HG02759 (cell line): ENCODE results near the gene GLIS2.

ENCODE experiments used
- ATAC-seq: cut with Tn5 transposase; IDR thresholded peaks from one replicate; pipeline ENCODE4 v1.9.1; 2021; ENCODE audit warnings: mild to moderate bottlenecking, moderate library complexity; ENCODE audit not compliant: unreplicated experiment

Gene GLIS2

DNA sequence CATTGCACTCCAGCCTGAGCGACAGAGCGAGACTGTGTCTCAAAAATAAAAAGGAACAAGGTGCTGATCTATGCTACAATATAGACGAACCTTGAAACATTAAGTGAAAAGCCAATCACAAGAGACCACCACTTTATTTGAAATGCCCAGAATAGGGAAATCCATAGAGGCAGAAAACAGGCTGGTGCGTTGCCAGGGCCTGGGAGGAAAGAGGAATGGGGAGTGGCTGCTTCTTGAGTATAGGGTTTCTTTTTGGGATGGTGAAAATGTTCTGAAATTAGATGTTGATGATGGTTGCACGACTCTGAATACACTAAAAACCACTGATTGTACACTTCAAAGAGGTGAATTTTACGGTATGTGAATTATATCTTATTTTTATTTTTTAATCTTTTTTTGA, 20.3 kb upstream of the GLIS2 start:
- ATAC-seq: no peak

DNA sequence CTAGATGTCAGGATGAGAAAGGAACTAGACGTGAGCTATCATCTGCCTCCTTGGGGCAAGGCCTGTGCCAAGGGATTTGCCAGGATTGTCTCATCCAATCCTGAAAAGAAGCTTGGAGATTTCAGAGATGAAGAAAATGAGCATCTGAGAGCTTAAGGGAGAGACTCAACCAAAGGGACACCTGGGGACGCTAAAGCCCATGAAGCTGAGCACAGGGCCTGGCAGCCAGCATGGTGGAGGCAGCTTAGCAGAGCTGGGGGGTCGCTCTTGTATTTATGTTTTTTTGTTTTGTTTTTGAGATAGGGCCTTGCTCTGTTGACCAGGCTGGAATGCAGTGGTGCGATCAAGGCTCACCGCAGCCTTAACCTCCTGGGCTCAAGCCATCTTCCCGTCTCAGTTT, 18.4 kb upstream of the GLIS2 start:
- ATAC-seq: no peak

DNA sequence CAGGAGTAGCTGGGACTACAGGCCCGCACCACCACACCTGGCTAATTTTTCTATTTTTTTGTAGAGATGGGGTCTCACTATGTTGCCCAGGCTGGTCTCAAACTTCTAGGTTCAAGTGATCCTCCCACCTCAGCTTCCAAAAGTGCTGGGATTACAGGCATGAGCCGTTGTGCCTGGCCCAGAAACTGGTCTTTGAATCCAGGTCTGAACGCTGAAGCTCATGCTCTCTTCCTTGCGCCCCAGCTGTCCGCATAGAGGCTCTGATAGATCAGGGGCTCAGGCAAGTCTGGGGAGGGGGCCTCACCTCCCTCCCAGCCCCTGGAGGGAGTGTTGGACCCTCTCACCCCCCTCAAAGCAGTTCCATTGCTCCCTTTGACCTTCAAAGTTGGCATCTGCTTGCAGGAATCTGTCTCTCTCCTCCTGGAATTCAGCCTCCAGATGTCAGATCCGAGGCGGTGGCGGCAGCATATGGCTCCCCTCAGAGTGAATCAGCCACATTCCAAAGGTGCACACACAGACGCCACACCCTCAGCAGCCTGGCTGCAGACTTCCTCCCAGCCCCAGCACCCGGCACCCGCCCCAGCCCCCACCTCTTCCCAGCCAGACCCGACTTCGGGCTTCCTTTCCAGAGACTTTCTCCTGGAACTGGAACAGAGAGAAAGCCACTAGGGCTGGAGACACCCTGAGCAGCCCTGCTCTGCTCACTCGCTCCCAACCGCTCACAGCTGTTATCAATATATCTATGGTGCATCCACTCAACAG, 16.9 kb upstream of the GLIS2 start:
- no peak for ATAC-seq

DNA sequence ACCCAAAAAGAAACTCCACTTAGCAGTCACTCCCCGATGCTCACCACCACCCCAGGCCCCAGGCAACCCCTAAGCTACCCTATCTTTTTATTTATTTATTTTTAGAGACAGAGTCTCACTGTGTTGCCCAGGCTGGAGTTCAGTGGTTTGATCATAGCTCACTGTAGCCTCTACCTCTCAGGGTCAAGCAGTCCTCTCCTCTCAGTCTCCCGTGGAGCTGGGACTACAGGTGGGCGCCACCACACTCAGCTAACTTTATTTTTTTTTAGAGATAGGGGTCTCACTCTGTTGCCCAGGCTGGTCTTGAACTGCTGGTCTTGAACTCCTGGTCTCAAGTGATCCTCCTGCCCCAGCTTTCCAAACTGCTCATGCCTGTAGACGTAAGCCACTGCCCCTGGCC, 14.7 kb upstream of the GLIS2 start:
- no peak for ATAC-seq

DNA sequence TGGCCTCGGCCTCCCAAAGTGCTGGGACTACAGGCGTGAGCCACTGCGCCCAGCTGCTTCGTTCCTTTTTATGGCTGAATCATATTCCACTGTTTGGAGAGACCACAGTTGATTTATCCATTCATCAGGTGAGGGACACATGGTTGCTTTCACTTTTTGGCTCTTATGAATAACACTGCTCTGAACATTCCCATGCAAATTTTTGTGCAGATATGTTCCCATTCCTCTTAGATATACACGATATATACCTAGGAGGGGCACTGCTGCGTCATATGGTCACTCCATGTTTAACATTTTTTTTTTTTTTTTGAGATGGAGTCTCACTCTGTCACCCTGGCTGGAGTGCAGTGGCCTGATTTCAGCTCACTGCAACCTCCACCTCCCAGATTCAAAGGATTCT, 13.9 kb upstream of the GLIS2 start:
- no peak for ATAC-seq

DNA sequence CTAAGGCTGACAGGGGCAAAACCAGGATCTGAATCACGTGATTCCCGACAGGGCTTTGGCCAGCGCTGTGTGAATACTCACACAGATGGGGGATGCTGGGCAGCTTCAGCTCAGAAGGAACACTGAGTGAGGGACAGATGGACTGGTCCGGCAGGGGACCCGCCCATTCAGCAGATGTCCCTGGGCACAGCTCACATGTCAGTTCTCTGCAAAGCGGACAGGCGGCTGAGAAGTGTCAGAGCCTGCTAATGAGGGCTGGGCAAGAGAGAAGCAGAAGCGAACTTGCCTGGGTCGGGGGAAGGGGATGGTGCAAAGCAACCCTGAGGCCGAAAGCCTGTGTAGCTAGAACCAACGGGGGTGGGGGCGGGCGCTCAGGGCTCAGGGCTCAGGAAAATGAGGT, 11.9 kb upstream of the GLIS2 start:
- ATAC-seq: no peak

DNA sequence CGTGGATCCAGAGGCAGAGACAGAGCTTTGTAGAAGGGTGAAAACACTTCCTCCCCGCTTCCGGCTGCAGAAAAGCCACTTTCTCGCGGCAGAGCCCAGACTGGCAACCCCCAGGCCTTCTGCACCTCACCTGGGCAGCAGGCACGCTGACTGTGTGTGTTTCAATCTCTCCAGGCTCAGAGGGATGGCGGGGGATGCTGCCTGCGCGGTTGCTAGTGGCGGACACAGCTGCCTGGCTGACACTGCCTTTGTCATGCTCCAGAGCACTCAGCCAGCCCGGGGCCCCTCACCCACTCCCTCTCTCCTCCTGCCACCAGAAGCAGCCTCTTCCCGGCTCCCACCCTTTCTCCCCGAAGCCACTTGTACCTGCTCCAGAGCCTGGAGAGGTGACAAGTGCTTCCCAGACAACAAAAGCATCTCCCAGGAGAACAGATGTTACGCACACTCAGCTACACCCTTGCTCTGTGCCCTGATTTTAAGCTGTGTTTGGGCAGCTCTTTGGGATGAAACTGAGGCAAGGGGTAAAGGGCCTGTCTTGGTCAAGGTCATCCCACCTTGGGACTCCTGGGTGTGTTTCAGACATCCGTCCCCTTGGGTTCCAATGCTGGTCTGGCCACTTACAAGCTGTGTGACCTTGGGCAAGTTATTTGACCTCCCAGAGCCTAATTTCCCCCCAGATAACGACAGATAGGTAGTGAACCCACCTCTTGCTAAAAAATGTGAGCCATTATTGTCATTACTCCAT, 9.2 kb upstream of the GLIS2 start:
- no peak for ATAC-seq

DNA sequence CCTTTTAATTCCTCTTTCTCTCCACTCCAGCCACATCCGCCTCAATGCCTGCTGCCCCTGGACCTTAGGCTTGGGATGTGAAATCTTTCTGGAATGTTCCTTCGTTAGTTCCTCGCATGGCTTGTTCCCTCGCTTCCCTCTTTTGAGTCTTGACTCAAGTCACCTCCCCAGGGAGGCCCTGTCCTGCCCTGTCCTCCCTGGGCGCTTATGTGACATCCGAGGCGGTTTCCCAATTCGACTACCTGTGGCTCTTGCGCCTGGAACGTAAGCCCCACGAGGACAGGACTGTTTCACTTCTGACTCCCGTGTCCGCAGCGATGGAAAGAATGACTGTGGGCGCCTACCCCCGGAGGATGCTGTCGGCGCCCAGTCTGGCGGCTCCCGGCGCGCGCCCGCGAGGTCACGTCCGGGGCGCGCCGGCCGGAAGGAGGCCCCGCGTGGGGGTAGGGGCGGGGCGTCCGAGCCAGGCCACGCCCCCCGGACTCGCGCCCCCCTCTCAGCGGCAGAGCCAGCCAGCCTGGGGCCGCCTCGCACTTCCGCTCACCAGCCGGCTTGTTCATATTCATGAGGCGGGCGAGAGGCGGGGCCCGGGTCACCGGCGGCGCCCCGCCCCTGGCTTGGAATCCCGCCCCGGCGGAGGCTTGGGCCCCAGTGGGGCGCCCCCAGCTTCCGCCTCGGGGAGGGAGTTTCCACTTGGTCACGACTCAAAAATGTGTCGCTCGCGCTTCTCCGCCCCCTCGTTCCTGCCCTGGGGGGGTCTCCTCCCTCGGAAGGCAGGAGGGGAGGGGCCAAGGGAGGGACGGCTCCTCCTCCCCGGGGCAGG, 8.4 kb upstream of the GLIS2 start:
- ATAC-seq: peak; percentile 94

DNA sequence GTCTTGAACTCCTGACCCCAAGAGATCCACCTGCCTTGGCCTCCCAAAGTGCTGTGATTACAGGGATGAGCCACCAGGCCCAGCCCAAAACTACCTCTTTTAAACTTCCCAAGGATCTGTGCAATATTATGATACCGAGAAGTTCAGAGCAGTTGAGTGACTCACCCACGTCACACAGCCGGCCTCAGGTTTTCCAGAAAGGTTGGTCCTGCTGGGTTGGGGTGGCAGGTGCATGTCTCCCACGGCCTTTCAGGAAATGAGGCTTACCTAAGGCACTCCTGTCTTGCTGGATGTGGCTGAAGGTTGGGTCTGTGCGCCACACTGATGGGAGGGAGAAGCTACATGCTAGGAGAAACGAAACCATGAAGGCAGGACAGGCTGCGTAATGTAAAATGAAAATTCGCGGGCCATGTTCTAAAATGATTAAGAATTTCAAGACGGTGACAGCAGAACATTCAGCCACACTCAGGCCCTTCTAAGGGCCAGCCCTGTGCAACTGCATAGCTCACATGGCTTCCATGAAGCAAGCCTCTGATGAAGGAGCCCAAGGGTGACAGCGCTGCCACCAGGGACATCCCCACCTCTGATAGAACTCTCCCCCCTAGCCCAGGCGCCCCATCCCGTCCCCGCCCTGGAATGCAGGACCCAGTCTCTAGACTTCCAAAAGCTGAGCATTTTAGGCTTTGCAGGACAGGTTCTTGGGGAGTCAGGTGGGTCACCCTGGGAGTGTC, 6.6 kb upstream of the GLIS2 start:
- ATAC-seq: no peak

DNA sequence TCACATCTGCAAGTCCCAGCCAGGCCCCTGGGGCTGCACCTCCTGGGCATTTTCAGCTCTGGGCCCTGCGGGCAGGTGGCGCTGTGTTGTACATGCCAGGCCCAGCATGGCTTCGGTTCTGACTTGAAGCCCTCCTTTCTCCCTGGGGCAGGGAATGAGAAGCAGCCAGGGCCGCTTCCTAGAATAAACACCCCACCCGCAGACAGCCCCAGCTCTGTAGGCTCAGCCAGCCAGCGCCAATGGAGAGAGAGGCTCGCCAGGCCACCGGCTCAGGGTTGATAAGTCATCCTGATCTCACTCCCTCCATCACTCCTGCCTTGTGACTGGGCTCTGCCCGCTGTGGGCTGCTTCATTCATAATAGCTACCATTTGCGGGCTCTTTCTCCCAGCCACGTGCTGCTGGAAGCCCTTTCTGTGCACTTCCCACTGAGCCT, 6.0 kb upstream of the GLIS2 start:
- no peak for ATAC-seq

DNA sequence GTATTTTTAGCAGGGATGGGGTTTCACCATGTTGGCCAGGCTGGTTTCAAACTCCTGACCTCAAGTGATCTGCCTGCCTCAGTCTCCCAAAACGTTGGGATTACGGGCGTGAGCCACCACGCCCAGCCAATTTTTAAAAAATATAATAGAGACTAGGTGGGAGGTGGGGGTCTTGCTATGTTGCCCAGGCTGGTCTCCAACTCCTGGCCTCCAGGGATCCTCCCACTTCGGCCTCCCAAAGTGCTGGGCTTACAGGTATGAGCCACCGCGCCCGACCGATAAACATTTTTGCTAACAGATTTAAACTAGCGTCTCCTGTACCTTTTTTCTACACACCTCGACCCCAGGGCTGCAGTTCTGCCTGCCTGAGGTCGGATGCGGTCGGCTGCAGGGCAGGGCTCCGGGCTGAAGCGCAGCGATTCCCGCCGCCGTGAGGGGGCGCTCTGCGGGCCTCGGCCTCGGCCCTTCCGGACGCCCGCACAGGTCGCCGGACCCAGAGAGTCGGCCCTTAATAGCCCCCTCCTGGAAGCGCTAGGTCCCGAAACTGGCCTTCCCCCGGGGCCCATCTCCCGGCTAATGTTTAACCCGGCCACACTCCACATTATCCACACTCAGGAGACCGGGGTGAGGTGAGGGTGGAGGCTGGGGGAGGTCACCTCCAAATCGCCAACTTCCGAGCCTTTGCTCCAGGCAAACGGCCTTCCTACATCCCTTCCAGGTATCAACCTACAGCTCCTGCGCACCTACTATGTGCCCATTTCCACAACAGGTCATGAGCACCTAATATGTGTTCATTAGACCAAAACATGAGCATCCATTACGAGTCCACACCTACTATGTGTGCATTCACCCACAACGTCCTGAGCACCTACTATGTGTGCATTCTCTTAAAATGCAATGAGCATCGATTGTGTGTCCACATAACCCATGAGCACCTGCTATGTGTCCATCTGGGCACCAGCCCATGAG, 2.0 kb upstream of the GLIS2 start:
- ATAC-seq: peak; percentile 34

DNA sequence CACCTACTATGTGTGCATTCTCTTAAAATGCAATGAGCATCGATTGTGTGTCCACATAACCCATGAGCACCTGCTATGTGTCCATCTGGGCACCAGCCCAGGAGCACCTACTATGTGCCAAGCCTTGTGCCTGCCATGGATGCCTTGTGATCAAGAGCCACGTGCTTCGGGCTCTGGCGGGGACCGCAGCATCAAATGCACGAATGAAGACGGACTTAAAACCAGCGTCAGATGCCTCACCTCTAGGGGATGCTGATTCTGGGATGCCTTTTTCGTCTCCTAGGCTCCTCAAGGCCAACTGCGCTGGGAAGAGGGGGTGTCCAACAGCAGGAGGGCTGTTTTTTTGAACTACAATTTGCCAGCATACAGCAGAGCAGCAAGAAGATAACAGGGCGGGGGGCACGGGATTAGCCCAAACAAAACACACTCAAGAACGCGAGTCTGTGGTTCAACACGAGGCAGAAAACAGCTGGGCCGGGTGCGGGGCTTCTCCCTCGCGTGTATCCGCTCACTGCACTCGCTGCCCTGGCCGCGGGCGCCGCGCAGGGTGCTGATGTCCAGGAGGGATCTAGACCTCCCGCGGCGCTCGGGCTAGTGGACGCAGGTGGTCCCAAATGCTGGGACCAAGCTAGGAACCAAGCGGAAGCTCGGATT, 1.2 kb upstream of the GLIS2 start:
- no peak for ATAC-seq

DNA sequence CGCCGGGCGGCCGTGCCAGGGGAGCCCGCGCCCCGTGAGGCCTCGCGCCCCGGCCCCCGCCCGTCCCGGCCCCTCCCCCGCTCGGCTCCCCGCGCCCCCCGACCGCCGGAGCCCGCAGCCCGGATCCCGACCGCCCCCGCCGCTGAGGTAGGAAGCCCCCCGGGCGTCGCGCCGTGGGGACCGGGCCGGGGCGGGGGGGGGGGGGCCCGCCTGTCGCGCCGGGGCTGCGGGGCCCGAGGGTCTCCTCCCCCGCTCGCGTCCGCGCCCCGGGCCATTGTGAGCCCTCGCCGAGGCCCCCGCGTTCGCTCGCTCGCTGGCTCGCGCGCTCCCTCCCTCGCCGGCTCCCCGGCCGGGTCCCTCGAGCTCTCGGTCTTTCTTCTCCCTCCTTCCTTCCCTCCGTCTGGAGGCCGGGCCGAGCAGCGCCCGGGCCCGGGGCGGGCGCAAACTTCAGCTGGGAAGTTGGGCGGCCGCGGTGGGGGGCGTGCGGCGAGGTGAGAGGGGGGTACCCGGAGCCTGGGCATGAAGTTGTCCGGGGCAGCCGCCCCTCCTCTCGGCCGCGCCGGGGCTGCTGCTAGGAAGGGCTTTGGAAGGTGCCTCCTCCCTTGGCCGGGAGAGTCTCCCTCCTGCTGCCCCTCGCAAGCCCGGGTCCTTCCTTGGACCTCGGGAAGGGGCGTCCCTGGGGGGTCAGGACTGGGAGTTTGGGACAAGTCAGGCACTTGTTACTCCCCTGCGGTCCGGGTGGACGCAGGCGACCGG, 419 bp downstream of the GLIS2 start:
- no peak for ATAC-seq

DNA sequence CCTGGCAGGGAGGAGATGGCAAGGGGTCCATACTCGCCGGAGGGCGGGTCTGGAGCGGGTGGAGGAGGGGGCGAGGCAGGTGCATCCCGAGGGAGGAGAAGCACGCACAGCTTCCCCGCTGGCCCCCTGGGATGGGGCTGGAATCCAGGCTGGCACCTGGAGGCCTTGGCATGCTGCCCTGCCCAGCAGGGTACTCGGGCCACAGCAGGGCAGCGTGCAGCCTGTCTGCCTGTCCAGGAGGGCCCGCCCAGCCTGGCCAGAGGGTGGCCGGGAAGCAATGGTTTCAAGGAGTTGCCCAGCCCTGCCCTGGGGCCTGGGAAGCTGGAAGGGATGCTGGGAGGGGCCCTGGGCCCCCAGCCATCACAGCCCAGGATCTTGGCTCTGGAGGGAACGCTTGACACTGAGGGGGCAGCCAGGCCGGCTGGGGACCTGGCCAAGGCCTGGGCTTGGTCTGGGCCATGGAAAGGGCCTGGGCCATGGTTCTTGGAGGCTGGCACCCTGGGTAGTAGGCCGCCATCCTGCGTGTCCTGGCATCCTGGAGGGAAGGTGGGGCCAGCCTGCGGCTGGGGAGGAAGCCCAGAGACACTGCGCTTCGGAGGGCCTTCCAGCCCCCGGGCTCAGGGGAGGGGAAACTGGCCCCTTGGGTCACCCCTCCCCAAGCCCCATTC, 1.1 kb downstream of the GLIS2 start:
- ATAC-seq: no peak

DNA sequence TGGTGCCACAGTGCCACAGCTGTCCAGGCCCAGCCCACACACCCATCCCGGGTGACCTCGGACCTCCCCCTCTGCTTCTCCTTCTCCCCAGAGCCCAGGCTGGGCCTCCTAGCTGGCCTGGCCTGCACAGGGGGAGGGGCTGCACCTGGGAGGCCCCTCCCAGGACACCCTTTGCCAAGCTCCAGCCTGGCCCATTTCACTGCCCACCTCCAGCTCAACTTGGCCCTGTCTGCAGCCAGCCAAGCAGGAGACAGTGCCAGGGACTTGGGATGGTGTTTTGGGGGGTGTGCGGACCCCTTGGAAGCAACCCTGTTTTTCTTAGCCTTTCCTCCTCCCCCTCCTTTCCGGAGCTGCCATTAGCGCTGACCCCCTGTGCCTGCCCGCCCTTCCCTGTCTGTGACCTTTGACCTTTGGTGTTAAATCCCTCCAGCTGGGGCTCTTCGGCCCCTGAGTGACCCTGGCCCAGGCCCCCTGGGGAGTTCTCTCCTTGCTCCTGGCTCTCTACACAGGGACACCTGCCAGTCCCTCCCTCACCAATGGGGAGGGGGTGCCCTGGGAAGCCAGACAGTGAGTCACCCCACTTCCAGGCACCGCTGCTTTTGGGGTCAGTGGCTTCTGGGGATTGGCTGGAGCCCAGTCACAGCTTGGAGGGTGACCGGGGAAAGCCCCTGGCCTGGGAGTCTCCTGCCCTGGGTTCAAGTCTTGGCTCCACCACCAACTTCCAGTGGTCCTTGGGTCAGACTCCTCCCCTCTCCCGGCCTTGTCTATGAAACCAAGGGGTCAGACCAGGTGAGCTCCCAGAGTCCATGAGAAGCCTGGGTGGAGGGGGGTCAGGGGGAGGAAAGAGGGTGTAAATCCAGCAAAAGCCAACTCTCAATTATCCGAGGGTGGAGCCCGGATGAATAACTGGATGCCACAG, 1.9 kb downstream of the GLIS2 start:
- no peak for ATAC-seq

DNA sequence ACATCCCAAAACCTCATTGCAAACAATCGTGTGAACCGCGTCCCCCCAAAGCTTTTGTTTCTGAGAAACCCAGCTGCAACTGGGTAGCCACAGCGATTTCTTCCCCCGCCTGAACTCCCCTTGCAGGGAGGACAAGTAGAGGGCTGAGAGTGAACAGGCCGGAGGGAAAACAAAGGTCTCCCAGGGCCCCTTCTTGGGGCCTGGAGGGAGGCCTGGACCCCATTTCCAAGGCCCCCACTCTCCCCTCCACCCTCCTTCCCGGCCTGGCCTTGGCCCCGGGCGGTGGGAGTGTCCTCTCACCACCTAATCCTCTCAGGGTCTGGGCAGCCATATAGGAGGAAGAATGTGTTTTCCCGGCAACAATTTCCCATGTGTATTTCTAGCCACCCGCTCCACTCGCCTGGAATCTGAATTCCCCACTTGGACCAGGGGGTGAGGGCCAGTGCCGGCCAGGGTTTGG, 2.6 kb downstream of the GLIS2 start:
- ATAC-seq: no peak

DNA sequence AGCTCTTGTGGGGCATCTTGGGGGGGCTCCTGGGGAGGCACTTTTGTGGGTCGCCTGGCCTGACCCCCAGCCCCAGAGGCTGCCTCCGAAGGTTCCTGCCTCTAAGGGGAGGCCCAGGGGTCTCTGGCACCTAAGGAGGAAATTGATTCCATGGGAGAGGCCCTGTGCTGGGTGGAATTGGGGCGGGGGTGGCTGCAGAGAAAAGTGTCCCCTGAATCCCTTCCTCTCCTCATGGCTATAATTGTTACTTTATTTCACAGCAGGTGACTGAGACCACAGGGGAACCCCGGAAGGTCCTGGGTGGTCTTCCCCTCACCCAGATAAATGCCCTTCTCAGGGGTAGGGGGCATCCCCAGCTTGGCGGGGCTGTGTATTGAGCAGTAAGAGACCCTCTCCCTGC, 3.1 kb downstream of the GLIS2 start:
- no peak for ATAC-seq
